Measurements from ENCODE around the gene EAPP. TPM values are rescaled to one million over a fixed set of nuclear protein-coding genes. Genes with fewer than 3 reads are reported as not detected.

The EAPP gene
- total and polyA plus RNA-seq, 4 donors = 25.4 to 92.6 (median 32.0) TPM

DNA sequence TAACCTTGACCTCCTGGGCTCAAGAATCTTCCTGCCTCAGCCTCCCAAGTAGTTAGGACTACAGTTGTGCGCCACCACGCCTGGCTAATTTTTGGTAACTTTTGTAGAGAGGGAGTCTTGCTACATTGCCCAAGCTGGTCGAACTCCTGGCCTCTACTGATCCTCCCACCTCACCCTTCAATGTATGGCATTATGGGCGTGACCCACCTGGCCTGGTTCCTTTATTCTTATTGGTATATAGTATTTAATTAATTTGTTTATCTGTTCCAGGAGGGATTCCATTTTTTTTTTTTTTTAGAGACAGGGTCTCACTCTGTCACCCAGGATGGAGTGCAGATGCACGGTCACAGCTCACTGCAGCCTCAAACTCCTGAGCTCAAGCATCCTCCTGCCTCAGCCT, 40.9 kb upstream of the EAPP start:
- no peak overlapping the region for H3K4me3 ChIP-seq
- no peaks in the 10 kb centered on the region for H3K4me1 ChIP-seq (ENCODE audit: control insufficient read depth in 5 of 5, insufficient read depth in 5 of 5, low read length in 5 of 5)
- H3K9me3 ChIP-seq (ENCODE audit: control insufficient read depth in 4 of 4, insufficient read depth in 3 of 4, low read length in 3 of 4) = no peaks in the 10 kb centered on the region
- DNase-seq = no peak
- no peak overlapping the region for H3K27ac ChIP-seq (ENCODE audit: low read depth in 1 of 2, low read length in 1 of 2)
- H3K36me3 ChIP-seq (ENCODE audit: control insufficient read depth in 4 of 4, insufficient read depth in 4 of 4, low read length in 4 of 4) = peaks cover 19 to 26% (median 23%) of the 10 kb centered on the region in 4 donors
- no peak for ATAC-seq (ENCODE audit: insufficient read depth, low FRiP score)
- 97 to 98% methylated on average over 5 of the region's 5 CpGs for WGBS, 2 donors
- H3K9ac ChIP-seq (ENCODE audit: insufficient read depth in 1 of 2, low read length in 2 of 2) = no peak overlapping the region
- no peaks in the 10 kb centered on the region for H3K27me3 ChIP-seq (ENCODE audit: control insufficient read depth in 3 of 3, insufficient read depth in 3 of 3, low read length in 2 of 3)
- TF ChIP-seq, protein P1, sequence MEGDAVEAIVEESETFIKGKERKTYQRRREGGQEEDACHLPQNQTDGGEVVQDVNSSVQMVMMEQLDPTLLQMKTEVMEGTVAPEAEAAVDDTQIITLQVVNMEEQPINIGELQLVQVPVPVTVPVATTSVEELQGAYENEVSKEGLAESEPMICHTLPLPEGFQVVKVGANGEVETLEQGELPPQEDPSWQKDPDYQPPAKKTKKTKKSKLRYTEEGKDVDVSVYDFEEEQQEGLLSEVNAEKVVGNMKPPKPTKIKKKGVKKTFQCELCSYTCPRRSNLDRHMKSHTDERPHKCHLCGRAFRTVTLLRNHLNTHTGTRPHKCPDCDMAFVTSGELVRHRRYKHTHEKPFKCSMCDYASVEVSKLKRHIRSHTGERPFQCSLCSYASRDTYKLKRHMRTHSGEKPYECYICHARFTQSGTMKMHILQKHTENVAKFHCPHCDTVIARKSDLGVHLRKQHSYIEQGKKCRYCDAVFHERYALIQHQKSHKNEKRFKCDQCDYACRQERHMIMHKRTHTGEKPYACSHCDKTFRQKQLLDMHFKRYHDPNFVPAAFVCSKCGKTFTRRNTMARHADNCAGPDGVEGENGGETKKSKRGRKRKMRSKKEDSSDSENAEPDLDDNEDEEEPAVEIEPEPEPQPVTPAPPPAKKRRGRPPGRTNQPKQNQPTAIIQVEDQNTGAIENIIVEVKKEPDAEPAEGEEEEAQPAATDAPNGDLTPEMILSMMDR (IDR thresholded peaks at IDR 0.05; ENCODE audit: control extremely low read depth, extremely low read depth) = no peak

DNA sequence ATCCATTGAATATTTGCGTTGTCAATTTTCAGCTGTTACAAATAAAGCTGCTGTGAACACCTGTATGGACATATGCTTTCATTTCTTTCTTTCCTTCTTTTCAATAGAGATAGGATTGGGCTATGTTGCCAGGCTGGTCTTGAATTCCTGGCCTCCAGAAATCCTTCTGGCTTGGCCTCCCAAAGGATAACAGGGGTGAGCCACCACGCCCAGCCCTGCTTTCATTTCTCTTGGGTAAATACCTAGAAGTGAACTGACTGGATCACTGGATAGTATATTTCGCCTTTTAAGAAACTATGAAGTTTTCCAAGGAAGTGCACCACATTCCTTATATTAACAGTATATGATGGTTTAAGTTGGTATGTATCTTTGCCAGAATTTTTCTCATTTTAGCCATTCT, 32.3 kb upstream of the EAPP start:
- 98 to 99% methylated on average over 3 of the region's 3 CpGs for WGBS, 2 donors
- Histone ChIP-seq H3K27ac (ENCODE audit: low read depth in 1 of 2, low read length in 1 of 2) (no peak overlapping the region), H3K9me3 (ENCODE audit: control insufficient read depth in 4 of 4, insufficient read depth in 3 of 4, low read length in 3 of 4) (no peaks in the 10 kb centered on the region), H3K4me3 (no peak overlapping the region), H3K9ac (ENCODE audit: insufficient read depth in 1 of 2, low read length in 2 of 2) (no peak overlapping the region), H3K36me3 (ENCODE audit: control insufficient read depth in 4 of 4, insufficient read depth in 4 of 4, low read length in 4 of 4) (peaks cover 21 to 28% (median 21%) of the 10 kb centered on the region in 4 donors), H3K4me1 (ENCODE audit: control insufficient read depth in 5 of 5, insufficient read depth in 5 of 5, low read length in 5 of 5) (no peaks in the 10 kb centered on the region), H3K27me3 (ENCODE audit: control insufficient read depth in 3 of 3, insufficient read depth in 3 of 3, low read length in 2 of 3) (no peaks in the 10 kb centered on the region)
- DNase-seq (no peak), ATAC-seq (ENCODE audit: insufficient read depth, low FRiP score) (no peak)
- TF ChIP-seq, protein P1 (IDR thresholded peaks at IDR 0.05; ENCODE audit: control extremely low read depth, extremely low read depth) = no peak

DNA sequence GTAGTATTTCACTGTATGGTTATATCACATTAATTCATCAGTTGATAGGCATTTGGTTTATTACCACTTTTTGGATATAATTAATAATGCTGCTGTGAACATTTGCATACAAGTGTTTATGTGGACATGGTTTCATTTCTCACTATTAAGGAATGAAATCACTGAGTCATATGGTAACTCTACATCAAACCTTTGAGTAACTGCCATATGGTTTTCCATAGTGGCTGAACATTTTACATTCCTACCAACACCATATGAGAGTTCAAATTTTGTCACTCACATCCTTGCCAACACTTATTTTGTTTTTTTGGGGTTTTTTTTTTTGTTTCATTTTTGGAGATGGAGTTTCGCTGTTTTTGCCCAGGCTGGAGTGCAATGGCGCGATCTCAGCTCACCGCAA, 30.2 kb upstream of the EAPP start:
- ATAC-seq (ENCODE audit: insufficient read depth, low FRiP score) (no peak), DNase-seq (no peak)
- no peaks in the 10 kb centered on the region for H3K9me3 ChIP-seq (ENCODE audit: control insufficient read depth in 4 of 4, insufficient read depth in 3 of 4, low read length in 3 of 4)
- no peaks in the 10 kb centered on the region for H3K4me1 ChIP-seq (ENCODE audit: control insufficient read depth in 5 of 5, insufficient read depth in 5 of 5, low read length in 5 of 5)
- H3K36me3 ChIP-seq (ENCODE audit: control insufficient read depth in 4 of 4, insufficient read depth in 4 of 4, low read length in 4 of 4) = peaks cover 21 to 33% (median 26%) of the 10 kb centered on the region in 4 donors
- no peaks in the 10 kb centered on the region for H3K27me3 ChIP-seq (ENCODE audit: control insufficient read depth in 3 of 3, insufficient read depth in 3 of 3, low read length in 2 of 3)
- H3K9ac ChIP-seq (ENCODE audit: insufficient read depth in 1 of 2, low read length in 2 of 2) = no peak overlapping the region
- TF ChIP-seq, protein P1 (IDR thresholded peaks at IDR 0.05; ENCODE audit: control extremely low read depth, extremely low read depth) = no peak
- H3K4me3 ChIP-seq = no peak overlapping the region
- 95 to 100% methylated on average over 4 of the region's 4 CpGs for WGBS, 2 donors
- no peak overlapping the region for H3K27ac ChIP-seq (ENCODE audit: low read depth in 1 of 2, low read length in 1 of 2)

DNA sequence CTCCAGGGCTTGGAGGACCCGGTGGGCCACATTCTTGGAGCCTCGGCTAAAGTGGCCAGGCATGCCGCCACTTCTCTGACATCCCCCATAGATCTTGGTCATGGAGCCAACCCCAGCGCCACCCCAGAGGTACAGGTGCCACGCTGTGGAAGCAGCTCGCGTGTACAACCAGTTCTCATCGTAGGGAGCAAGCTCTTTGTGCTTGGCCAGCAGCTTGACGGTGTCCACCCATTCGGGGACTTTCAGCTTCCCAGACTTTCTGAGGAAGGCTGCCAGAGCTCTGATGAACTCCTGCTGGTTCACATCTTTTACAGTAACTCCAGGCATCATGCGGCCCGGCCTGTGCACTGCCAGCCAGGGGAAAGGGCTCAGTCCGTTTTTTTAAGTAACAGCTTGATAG, 29.3 kb upstream of the EAPP start:
- peaks cover 21 to 33% (median 25%) of the 10 kb centered on the region in 4 donors for H3K36me3 ChIP-seq (ENCODE audit: control insufficient read depth in 4 of 4, insufficient read depth in 4 of 4, low read length in 4 of 4)
- no peak for ATAC-seq (ENCODE audit: insufficient read depth, low FRiP score)
- 93 to 98% methylated on average over 13 of the region's 13 CpGs for WGBS, 2 donors

More for the DNA sequence above, 29.3 kb upstream of the EAPP start:
- H3K27ac ChIP-seq (ENCODE audit: low read depth in 1 of 2, low read length in 1 of 2) = no peak overlapping the region
- TF ChIP-seq, protein P1 (IDR thresholded peaks at IDR 0.05; ENCODE audit: control extremely low read depth, extremely low read depth) = no peak
- no peak overlapping the region for H3K9ac ChIP-seq (ENCODE audit: insufficient read depth in 1 of 2, low read length in 2 of 2)
- no peak for DNase-seq
- H3K4me3 ChIP-seq = no peak overlapping the region
- H3K9me3 ChIP-seq (ENCODE audit: control insufficient read depth in 4 of 4, insufficient read depth in 3 of 4, low read length in 3 of 4) = no peaks in the 10 kb centered on the region
- no peaks in the 10 kb centered on the region for H3K4me1 ChIP-seq (ENCODE audit: control insufficient read depth in 5 of 5, insufficient read depth in 5 of 5, low read length in 5 of 5)
- no peaks in the 10 kb centered on the region for H3K27me3 ChIP-seq (ENCODE audit: control insufficient read depth in 3 of 3, insufficient read depth in 3 of 3, low read length in 2 of 3)

Data from lung (tissue), 12 donors.